ENCODE data around the gene PFKFB4.

Gene PFKFB4

GRCh38 chr3:48581621-48582481 is 25.2 kb upstream of the PFKFB4 start:
- no peak for DNase-seq

- no peak for DNase-seq
These were observed 20.0 kb upstream of the PFKFB4 start for GRCh38 chr3:48576647-48577046.

GRCh38 chr3:48575366-48575765 is 18.8 kb upstream of the PFKFB4 start:
- no peak for DNase-seq

GRCh38 chr3:48573973-48574585 is 17.5 kb upstream of the PFKFB4 start:
- no peak for DNase-seq

- DNase-seq, result no peak
These were observed 15.9 kb upstream of the PFKFB4 start for GRCh38 chr3:48572517-48572916.

DNA sequence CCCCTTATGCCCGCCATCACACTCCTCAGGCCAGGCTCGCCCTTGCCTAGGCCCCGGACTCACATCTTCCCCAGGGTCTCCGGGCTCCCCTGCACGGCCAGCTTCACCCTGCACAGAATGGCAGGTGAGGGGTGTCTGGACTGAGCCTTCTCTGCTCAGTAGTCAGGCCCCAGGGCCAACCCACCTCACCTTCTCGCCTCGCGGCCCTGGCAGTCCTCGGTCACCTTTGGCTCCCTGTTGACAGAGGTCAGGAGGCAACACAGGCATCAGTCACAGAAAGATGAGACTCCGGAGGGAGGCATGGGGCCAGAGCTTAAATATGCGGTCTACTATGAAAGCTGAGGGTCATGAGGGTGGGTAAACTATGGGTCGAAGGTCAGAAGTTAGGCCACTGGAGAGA is 15.3 kb upstream of the PFKFB4 start:
- DNase-seq, result no peak

DNA sequence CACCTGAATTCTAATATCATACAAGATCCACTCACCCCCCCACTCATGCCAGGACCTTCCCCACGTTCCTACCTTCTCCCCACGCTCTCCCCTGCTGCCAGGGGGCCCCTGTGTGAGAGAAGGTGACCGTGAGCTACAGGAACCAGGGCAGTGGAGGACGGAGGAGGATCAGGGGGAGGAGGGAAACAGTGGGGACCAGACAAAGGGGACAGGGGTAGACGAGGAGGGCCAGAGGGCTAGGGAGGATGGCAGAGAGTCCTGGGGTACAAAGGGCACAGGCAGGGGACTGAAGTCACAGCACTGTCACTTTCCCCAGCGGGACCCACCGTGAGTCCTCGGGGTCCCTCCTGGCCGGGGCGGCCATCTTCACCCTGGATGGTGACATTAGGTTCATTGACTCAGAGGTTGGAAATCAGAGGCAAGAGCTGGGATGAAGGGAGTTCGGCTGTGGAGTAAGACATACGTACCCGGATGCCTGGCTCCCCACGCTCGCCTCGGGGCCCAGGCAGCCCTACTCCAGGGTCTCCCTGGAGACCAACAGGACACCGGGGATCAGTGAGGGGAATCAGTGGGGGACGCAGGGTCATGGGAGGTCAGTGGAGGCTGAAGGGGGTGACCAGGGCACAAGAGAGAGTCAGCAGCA is 13.3 kb upstream of the PFKFB4 start:
- no peak for DNase-seq

- DNase-seq, result no peak
These were observed 12.8 kb upstream of the PFKFB4 start for GRCh38 chr3:48569400-48569799.

GRCh38 chr3:48568476-48568875 is 11.9 kb upstream of the PFKFB4 start:
- DNase-seq, result no peak

GRCh38 chr3:48567500-48567899 is 10.9 kb upstream of the PFKFB4 start:
- DNase-seq, result no peak

DNA sequence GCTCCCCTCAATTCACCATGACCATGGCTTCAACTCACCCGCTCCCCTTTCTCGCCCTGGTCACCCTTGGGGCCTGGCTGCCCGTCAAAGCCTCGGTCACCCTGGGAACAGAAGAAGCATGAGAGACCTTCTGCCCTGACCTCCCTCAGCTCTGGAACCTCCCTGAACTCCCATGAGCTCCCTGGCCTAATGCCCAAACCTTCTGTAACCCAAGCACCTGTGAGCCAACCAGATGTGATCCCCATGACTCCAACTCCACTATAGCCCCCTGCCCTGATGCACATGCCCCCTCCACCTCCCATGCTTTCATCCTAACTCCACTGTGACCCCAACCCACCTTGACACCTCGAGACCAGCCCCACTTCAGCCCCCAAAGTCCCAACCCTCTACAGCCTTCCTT is 10.5 kb upstream of the PFKFB4 start:
- no peak for DNase-seq

- no peak for DNase-seq
These were observed 9.8 kb upstream of the PFKFB4 start for GRCh38 chr3:48566401-48566760.

DNA sequence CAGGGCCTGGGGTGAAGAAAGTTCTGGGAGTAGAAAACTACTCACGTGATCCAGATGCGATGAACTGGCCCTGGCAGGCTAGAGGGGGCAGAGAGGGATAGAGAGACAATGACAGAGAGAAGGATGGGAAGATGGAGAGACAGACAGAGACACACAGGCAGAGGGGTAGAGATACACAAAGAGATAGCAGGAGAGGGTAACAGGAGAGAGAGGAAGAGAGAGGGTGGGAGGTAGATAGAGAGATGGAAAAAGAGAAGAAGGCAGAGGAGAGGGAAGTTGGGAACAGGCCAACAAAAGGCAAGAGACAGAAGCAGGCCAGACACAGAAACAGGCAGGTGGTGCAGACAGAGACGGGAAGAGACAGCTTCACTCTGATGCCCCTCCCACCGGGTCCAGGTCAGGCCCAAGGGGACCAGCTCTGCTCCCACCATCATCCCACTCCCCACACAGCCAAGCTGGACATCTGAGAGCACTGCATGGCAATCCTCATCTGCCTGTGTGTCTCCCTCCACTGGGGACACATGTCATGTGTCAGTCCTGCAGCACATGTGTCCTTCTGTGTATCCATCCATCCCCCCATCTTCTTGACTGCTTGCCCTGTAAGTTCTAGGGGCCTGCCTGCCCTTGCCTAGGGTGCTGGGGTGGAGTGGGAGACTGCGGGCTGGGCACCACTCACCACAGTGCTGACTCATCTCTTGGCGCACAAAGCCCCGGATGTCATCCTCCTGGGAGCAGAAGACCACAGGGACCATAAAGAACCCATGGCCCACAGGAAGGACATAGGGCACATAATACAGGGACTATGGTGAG is 9.2 kb upstream of the PFKFB4 start:
- no peak for DNase-seq

- DNase-seq, result no peak
These were observed 8.6 kb upstream of the PFKFB4 start for GRCh38 chr3:48565186-48565585.

DNA sequence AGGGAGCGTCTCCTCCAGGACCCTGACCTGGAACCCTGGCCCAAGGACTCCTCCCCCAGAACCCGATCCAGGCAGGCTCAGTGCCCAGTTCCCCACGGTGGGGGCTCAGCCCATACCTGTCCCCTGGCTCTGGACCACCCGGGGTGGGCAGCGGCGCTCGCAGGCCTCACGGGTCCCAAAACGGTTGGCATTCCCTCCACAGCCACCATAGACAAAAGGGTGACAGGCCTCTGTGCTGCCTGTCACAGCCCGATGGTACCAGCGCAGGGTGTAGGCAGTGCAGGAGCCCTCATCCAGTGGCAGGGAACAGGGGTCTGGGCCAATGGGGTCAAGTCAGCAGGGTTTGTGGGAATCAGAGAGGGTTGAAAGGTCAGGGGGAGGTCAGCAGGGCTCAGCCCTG is 8.1 kb upstream of the PFKFB4 start:
- DNase-seq, result no peak

DNA sequence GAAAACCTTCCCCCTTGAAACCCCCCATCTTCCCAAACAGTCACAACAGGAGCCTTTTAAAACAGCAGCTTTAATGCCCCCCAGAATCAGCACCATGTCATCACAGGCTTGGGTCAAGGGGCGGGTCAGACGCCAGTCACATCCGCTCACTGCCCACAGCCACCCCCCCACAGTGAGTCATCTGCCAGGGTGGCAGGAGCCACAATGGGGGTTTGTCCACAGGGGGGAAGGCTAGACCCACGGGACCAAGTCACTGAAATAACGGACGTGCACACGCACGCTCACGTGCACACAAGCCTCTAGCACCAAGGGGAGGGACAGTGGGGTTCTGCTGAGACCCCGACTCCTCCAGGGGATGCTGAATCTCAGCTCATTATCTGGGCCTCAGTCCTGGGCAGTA is 7.4 kb upstream of the PFKFB4 start:
- no peak for DNase-seq

GRCh38 chr3:48563382-48563918 is 6.8 kb upstream of the PFKFB4 start, which contains the start of gene UCN2:
Gene UCN2 (minus strand): TSS chr3:48563781. CDS start chr3:48563124, 657 bp downstream.
- DNase-seq, result no peak

- DNase-seq, result no peak
These were observed 5.9 kb upstream of the PFKFB4 start for GRCh38 chr3:48562367-48563095.

- DNase-seq, result no peak
These were observed 4.6 kb upstream of the PFKFB4 start for GRCh38 chr3:48561045-48561736.

DNA sequence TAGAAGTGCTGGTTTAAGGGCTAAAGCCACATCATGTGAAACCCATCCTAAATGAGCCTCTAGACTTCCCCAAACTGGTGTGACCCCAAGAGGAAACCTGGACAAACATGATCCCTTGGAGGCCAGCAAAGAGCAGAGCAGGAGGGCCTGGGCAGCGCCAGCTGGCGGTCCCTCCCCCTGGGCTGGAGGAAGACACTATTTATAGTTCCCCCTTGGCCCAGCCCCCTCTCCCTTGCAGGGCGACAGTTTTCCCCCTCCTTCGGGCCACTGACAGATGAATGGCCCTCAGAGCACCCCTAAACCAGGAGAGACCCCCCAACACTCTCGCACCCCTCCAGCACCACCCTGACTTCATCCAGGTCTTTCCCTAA is 4.0 kb upstream of the PFKFB4 start:
- DNase-seq, result peak; percentile 10

GRCh38 chr3:48558493-48559134 is 2.0 kb upstream of the PFKFB4 start:
- no peak for DNase-seq

Data from NCI-H510A treated with DMSO at 0.1 percent for 48 hours (cell line).